ENCODE measurements around the gene ACAD10.

The ACAD10 gene

DNA sequence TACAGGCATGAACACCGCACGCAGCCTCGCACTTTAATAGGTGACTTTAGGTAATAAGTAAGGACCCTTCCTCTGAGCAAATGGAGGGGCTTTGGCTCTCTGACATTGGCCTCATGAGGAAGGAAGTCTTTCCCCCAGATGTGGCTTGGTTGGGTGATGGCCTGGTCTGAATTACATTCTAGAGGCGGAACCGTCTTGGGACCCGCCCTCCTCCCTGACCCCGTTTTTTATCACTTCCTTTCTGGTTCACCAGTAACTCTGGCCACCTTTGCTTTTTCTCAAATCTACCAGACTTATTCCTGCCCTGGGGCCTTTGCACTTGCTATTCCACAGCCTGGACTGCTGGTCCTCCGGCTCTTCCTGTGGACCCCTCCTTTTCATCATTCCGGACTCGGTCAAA, 94.3 kb downstream of the ACAD10 start:
- H3K4me3 Mint-ChIP-seq: no peak overlapping the region

DNA sequence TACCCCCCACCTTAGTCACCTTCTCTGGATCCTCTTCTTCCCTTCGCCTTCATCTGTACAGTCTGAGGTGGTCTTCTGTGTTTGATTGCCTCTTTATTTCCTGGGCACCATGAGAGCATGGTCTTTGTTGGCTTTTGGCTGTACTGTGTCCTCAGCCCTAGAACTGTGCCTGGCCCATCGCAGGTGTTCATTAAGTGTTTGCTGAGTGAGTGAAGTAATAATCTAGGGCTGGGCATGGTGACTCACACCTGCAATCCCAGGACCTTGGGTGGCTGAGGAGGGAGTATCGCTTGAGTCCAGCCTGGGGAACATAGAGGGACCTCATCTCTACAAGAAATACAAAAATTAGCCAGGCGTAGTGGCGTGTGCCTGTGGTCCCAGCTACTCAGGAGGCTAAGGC, 94.8 kb downstream of the ACAD10 start:
- DNase-seq: no peak
- ATAC-seq (replicated peaks): no peak
- Mint-ChIP-seq H3K9me3 (no peaks in the 10 kb centered on the region), H3K27ac (no peak overlapping the region), H3K36me3 (ENCODE audit: insufficient read depth) (no peaks in the 10 kb centered on the region), H3K27me3 (peaks cover 12 to 18% of the 10 kb centered on the region in 2 donors), H3K4me1 (ENCODE audit: low read depth in 2 of 2) (peaks cover 0 to 1% of the 10 kb centered on the region in 2 donors), H3K4me3 (no peak overlapping the region)

More for the DNA sequence above, 94.3 kb downstream of the ACAD10 start:
- no peaks in the 10 kb centered on the region for H3K36me3 Mint-ChIP-seq (ENCODE audit: insufficient read depth)
- no peak for DNase-seq
- ATAC-seq (replicated peaks): no peak
- H3K9me3 Mint-ChIP-seq: no peaks in the 10 kb centered on the region
- H3K27ac Mint-ChIP-seq: no peak overlapping the region
- H3K27me3 Mint-ChIP-seq: peaks cover 16 to 22% of the 10 kb centered on the region in 2 donors
- peaks cover 0 to 2% of the 10 kb centered on the region in 2 donors for H3K4me1 Mint-ChIP-seq (ENCODE audit: low read depth in 2 of 2)

DNA sequence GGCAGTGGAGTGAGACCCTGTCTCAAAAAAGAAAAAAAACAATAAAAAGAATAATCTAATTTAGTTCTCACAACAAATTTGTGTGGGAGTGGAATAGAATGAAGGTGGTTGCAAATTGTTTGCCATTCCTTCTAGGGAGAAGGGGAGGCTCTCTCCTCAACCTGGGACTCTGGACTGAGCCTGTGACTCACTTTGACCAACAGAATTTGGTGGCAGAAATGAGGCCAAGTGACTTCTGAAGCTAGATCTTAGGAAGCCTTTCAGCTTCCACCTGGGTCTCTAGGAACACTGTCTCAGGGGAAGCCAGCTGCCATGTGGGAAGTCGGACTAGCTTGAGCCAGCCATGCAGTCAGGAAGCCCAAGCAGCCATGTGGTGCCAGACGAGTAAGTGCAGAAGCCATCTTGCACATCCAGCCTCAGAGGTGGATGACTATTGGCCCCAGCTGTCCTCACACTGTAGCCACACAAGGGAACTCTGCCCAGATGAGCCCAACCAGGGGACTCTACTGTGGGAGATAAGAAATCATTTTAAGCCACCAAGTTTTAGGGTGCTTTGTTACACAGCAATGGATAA, 95.3 kb downstream of the ACAD10 start:
- Mint-ChIP-seq H3K36me3 (ENCODE audit: insufficient read depth) (no peaks in the 10 kb centered on the region), H3K27me3 (peaks cover 6 to 12% of the 10 kb centered on the region in 2 donors), H3K4me3 (no peak overlapping the region), H3K27ac (no peak overlapping the region), H3K9me3 (no peaks in the 10 kb centered on the region), H3K4me1 (ENCODE audit: low read depth in 2 of 2) (no peaks in the 10 kb centered on the region)
- ATAC-seq (replicated peaks) (no peak), DNase-seq (no peak)

DNA sequence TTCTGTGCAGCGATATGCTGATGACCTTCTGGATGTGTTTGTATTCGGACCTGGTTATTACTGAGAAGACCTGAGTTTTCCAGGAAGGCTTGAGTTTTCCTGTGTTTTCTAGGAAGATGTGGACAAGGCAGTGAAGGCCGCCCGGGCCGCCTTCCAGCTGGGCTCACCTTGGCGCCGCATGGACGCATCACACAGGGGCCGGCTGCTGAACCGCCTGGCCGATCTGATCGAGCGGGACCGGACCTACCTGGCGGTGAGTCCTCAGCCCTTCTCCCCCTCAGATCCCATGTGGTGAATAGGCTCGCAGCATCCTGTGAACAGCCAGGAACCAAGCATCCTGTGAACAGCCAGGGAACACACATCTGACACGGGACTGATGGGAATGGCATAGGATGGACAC, 97.2 kb downstream of the ACAD10 start:
- H3K9me3 Mint-ChIP-seq: no peaks in the 10 kb centered on the region
- no peaks in the 10 kb centered on the region for H3K36me3 Mint-ChIP-seq (ENCODE audit: insufficient read depth)
- peaks cover 0 to under 1% of the 10 kb centered on the region in 2 donors for H3K27me3 Mint-ChIP-seq
- ATAC-seq (replicated peaks) (no peak), DNase-seq (no peak)
- no peak overlapping the region for H3K4me3 Mint-ChIP-seq
- no peaks in the 10 kb centered on the region for H3K4me1 Mint-ChIP-seq (ENCODE audit: low read depth in 2 of 2)
- no peak overlapping the region for H3K27ac Mint-ChIP-seq

DNA sequence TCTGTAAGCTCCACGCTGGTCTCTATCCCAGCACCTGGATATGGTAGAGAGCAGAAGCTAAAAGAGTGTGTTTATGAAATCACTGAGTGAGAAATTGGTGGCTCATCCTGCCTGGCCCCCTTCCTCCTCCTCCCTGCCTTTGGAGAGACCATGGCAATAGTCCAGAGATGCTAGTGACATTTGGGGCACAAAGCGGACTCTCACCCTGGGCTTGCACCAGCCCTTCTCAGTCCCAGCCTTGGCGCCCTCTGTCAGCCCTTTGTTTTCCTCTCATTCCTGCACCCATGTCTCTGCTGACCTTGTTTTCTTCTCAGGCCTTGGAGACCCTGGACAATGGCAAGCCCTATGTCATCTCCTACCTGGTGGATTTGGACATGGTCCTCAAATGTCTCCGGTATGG, 99.1 kb downstream of the ACAD10 start:
- no peaks in the 10 kb centered on the region for H3K4me1 Mint-ChIP-seq (ENCODE audit: low read depth in 2 of 2)
- no peak overlapping the region for H3K27ac Mint-ChIP-seq
- H3K36me3 Mint-ChIP-seq (ENCODE audit: insufficient read depth): no peaks in the 10 kb centered on the region
- no peak overlapping the region for H3K4me3 Mint-ChIP-seq
- no peak for DNase-seq
- no peaks in the 10 kb centered on the region for H3K27me3 Mint-ChIP-seq
- no peak for ATAC-seq (replicated peaks)
- no peaks in the 10 kb centered on the region for H3K9me3 Mint-ChIP-seq

DNA sequence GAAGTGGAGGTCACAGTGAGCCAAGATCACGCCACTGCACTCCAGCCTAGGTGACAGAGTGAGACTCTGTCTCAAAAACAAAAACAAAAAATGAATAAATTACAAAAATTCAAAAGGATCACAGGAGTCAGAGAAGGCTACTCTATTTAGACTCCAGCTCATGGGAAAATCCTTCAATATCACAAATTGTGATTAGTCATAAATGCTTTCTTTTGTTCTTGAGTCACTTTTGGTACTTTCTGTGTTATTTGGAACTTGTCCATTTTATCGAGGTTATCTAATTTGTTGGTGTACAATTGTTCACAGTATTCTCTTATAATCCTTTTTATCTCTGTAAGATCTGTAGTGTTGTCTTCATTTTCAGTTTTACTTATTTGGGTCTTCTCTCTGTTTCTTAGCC, 99.8 kb downstream of the ACAD10 start:
- Mint-ChIP-seq H3K27me3 (no peaks in the 10 kb centered on the region), H3K27ac (no peak overlapping the region), H3K4me1 (ENCODE audit: low read depth in 2 of 2) (no peaks in the 10 kb centered on the region), H3K36me3 (ENCODE audit: insufficient read depth) (no peaks in the 10 kb centered on the region), H3K4me3 (no peak overlapping the region), H3K9me3 (no peaks in the 10 kb centered on the region)
- no peak for ATAC-seq (replicated peaks)
- no peak for DNase-seq

DNA sequence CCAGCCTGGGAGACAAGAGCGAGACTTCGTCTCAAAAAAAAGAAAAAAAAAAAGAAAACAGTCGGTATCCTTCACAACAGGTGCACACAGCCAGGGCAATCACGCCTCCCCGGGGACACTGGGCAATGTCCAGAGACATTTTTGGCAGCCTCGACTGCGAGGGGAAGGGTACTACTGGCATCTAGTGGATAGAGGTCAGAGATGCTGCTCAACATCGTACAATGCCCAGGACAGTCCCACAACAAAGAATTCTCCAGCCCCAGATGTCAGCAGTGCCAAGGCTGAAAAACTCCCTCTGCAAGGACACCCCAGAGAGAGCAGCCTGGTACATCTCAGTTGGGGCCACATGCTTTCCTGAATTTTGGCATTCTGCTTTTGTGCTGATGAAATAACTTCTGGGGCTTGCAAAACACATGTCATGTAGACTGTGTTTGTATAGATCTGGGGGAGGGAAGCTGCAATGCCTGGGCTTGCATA, 102.4 kb downstream of the ACAD10 start:
- DNase-seq: no peak
- Mint-ChIP-seq H3K27ac (no peak overlapping the region), H3K36me3 (ENCODE audit: insufficient read depth) (no peaks in the 10 kb centered on the region)

DNA sequence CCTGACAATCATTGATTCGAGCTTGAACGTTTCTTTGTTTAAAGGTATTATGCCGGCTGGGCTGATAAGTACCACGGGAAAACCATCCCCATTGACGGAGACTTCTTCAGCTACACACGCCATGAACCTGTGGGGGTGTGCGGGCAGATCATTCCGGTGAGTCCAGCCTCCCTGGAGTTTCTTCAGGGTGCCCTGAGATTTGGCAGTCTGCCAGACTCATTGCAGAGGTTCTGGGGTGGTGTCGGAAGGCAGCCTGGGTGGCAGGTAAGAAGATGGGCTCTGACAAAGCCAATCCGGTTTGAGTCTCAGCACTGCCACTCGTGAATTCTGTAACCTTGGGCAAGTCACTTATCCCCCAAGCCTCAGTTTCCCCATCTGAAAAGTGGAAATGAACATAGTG, 103.9 kb downstream of the ACAD10 start:
- no peaks in the 10 kb centered on the region for H3K4me1 Mint-ChIP-seq (ENCODE audit: low read depth in 2 of 2)
- H3K27me3 Mint-ChIP-seq: no peaks in the 10 kb centered on the region
- H3K36me3 Mint-ChIP-seq (ENCODE audit: insufficient read depth): no peaks in the 10 kb centered on the region
- no peaks in the 10 kb centered on the region for H3K9me3 Mint-ChIP-seq
- H3K4me3 Mint-ChIP-seq: no peak overlapping the region
- DNase-seq (no peak), ATAC-seq (replicated peaks) (no peak)
- no peak overlapping the region for H3K27ac Mint-ChIP-seq

More for the DNA sequence above, 102.4 kb downstream of the ACAD10 start:
- Mint-ChIP-seq H3K4me1 (ENCODE audit: low read depth in 2 of 2) (no peaks in the 10 kb centered on the region), H3K9me3 (no peaks in the 10 kb centered on the region), H3K4me3 (no peak overlapping the region), H3K27me3 (no peaks in the 10 kb centered on the region)
- ATAC-seq (replicated peaks): no peak

DNA sequence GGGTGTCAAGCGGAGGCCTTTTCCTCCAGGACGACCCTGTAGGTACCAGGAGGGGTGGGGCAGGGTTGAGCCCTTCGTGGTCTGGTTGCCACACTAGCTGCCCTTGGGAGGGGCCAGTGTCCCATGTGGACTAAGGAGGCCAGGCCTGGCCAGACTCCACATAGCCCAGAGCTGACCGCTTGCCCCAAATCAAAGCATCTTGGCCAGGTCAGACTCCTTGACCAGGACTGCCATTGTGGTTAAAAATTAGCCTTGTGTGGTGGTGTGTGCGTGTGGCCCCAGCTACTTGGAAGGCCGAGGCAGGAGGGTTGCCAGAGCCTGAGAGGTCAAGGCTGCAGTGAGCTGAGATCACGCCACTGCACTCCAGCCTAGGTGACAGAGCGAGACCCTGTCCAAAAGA, 105.7 kb downstream of the ACAD10 start:
- Mint-ChIP-seq H3K4me3 (no peak overlapping the region), H3K9me3 (no peaks in the 10 kb centered on the region), H3K36me3 (ENCODE audit: insufficient read depth) (no peaks in the 10 kb centered on the region), H3K4me1 (ENCODE audit: low read depth in 2 of 2) (no peaks in the 10 kb centered on the region), H3K27ac (no peak overlapping the region), H3K27me3 (no peaks in the 10 kb centered on the region)
- DNase-seq (no peak), ATAC-seq (replicated peaks) (no peak)

DNA sequence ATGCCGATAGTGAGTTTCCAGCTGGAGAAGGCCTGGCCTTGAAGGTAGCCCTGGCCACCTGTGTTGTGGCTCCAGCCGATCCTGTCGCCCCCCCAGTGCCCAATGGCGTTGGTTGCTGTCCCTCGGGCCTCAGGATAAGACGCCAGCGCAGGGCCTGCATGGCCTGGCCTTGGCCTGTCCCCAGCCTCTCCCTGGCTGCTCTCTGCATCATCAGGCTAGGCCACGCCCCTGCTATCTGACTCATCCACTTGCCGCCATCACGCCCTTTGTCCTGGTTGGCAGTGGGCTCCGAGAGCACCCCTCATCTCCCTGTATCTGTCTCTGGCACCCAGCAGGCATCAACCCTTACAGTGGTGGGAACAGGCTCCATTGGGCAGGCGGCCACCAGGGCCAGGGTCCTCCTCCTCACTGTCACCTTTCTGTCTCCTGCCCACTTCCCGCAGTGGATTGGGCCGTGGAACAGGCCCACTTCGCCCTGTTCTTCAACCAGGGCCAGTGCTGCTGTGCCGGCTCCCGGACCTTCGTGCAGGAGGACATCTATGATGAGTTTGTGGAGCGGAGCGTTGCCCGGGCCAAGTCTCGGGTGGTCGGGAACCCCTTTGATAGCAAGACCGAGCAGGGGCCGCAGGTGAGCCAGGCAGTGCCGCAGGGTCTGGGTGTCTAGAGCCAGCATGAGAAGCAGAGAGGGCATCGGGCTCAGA, 106.5 kb downstream of the ACAD10 start:
- H3K4me3 Mint-ChIP-seq: no peak overlapping the region
- no peak overlapping the region for H3K27ac Mint-ChIP-seq
- H3K27me3 Mint-ChIP-seq: no peaks in the 10 kb centered on the region
- DNase-seq (no peak), ATAC-seq (replicated peaks) (no peak)
- no peaks in the 10 kb centered on the region for H3K36me3 Mint-ChIP-seq (ENCODE audit: insufficient read depth)
- H3K9me3 Mint-ChIP-seq: no peaks in the 10 kb centered on the region
- H3K4me1 Mint-ChIP-seq (ENCODE audit: low read depth in 2 of 2): no peaks in the 10 kb centered on the region

DNA sequence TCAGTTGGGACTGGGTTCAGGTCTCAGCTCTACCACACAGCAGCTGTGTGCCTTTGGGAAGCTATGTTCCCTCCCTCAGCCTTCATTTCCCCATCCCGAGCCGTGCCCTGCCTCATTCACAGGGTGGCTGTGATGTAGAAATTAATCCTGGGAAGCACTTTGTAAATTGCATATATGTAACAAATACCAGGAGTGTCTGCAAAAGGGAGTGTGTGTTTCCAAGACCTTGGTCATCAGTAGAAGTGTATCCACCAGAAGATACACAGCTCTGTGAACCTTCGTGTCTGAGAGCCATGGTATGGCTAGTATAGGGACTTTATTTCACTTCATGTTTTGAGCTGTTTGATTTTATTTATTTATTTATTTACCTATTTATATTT, 107.0 kb downstream of the ACAD10 start:
- Mint-ChIP-seq H3K27me3 (no peaks in the 10 kb centered on the region), H3K9me3 (no peaks in the 10 kb centered on the region), H3K4me1 (ENCODE audit: low read depth in 2 of 2) (no peaks in the 10 kb centered on the region), H3K36me3 (ENCODE audit: insufficient read depth) (no peaks in the 10 kb centered on the region), H3K4me3 (no peak overlapping the region), H3K27ac (no peak overlapping the region)
- DNase-seq (no peak), ATAC-seq (replicated peaks) (no peak)

DNA sequence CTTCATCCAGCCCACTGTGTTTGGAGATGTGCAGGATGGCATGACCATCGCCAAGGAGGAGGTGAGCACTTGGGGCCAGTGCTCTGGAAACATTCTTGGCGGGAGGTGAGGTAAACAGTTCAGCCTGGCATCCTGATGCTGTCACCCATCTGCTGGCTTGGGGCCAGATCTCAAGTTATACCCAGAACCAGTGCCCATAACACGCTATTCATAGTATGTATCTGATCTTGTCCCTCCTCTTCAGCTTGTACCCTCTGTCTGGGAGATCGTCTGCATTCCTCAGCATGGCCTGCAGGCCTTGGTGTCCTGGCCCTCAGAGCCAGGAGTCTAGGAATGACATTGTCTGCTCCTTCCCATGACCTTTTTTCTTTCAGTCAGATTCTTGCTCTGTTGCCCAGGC, 112.3 kb downstream of the ACAD10 start:
- Mint-ChIP-seq H3K36me3 (ENCODE audit: insufficient read depth) (peaks cover 3% of the 10 kb centered on the region), H3K4me1 (ENCODE audit: low read depth in 2 of 2) (no peaks in the 10 kb centered on the region), H3K4me3 (no peak overlapping the region), H3K27me3 (no peaks in the 10 kb centered on the region), H3K27ac (no peak overlapping the region), H3K9me3 (no peaks in the 10 kb centered on the region)
- DNase-seq: no peak
- no peak for ATAC-seq (replicated peaks)

DNA sequence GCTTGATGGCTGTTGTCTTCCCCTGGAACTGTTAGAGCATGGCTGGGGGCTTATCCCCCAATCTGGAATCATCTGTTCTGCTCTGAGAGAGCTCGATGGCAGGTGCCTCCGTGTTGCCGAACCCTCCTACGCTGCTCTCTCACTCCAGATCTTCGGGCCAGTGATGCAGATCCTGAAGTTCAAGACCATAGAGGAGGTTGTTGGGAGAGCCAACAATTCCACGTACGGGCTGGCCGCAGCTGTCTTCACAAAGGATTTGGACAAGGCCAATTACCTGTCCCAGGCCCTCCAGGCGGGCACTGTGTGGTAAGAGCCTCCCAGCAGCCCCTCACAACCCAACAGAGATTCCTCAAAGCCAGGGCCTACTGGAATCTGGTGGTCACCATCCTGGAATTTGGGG, 113.9 kb downstream of the ACAD10 start:
- no peak for DNase-seq
- Mint-ChIP-seq H3K27ac (no peak overlapping the region), H3K27me3 (no peaks in the 10 kb centered on the region), H3K4me3 (no peak overlapping the region), H3K4me1 (ENCODE audit: low read depth in 2 of 2) (no peaks in the 10 kb centered on the region), H3K36me3 (ENCODE audit: insufficient read depth) (peaks cover 3% of the 10 kb centered on the region), H3K9me3 (no peaks in the 10 kb centered on the region)
- no peak for ATAC-seq (replicated peaks)

DNA sequence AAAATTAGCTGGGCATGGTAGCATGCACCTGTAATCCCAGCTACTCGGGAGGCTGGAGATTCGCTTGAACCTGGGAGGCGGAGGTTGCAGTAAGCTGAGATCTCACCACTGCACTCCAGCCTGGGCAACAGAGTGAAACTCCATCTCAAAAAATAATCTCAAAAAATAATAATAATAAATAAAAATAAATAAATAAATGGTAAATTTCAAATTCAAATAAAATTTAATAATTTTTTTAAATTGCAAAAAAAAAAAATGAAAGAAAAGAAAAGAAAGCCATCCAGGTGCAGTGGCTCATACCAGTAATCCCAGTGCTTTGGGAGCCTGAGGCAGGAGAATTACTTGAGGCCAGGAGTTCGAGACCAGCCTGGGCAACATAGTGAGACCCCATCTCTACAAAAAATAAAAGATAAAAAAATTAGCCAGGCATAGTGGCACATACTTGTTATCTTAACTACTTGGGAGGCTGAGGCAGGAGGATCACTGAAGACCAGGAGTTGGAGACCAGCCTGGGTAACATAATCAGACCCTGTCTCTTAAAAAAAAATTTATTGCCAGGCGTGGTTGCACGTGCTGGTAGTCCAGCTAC, 117.3 kb downstream of the ACAD10 start:
- DNase-seq: no peak
- no peaks in the 10 kb centered on the region for H3K9me3 Mint-ChIP-seq
- peaks cover 3% of the 10 kb centered on the region for H3K36me3 Mint-ChIP-seq (ENCODE audit: insufficient read depth)
- H3K27me3 Mint-ChIP-seq: no peaks in the 10 kb centered on the region
- no peak for ATAC-seq (replicated peaks)
- H3K4me1 Mint-ChIP-seq (ENCODE audit: low read depth in 2 of 2): no peaks in the 10 kb centered on the region
- no peak overlapping the region for H3K27ac Mint-ChIP-seq
- H3K4me3 Mint-ChIP-seq: no peak overlapping the region

Data from effector memory CD8-positive, alpha-beta T cell (primary cell).